ENCODE data around the gene MED13L.

The MED13L gene

DNA sequence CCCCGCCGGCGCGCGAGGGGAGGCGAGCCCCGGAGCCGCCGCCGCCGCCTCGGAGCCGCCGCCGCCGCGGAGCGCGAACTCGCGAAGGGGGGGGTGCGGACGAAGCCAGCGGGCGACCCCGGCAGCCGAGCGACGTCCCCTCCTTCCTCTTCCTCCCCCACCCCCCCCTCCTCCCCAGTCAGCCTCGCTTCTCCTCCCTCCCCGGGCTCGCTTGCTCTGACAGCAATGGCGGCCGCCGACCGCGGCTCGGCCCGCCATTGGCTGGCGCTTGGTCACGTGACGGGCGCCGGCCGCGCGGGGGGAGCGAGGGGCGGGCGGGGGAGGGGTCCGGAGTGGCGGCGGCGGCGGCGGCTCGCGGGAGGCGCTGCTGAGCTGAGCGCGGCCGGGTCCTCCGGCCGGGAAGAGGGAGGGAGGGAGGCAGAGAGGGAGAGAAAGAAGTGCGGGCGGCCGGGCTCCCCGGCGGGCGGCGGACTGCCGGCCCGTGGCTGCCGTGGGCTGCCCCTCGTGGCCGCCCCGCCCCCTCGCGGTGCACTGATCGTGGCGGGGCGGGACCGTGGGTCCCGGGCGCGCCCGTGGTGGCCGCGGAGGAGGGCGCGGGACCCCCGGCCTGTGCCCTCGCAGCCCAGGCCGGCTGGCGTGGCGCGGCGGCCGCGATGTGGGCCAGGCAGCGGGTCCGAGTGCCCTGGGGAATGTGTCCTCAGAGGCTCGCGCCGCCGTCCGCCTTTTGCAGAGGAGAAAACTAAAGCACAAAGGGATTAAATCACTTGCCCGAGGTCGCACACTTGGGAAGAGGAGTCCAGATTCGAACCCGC is at the start of gene MED13L:
Gene MED13L (minus strand): TSS at position 227 of the 812 bp plus-strand sequence. CDS start 562 bp downstream, outside the sequence.
- DNase-seq (ENCODE audit: low read depth in 2 of 2): peak; percentile 83 to 87

DNA sequence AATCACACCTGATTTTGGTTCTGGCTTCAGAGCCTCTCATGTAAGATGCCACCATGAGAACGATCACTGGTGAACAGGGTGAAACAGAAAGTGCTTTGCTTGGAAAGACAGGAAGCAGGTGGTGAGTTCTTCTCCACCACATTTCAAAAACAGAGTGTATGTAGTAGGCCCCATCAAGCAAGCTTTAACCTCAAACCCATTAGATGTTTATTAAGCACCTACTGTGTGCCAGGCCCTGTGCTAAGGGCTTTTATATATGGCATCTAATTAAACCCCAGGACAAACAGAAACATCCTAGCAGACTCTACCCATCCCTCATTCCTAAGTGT is 47.8 kb upstream of the MED13L start:
- no peak for DNase-seq (ENCODE audit: low read depth in 2 of 2)

DNA sequence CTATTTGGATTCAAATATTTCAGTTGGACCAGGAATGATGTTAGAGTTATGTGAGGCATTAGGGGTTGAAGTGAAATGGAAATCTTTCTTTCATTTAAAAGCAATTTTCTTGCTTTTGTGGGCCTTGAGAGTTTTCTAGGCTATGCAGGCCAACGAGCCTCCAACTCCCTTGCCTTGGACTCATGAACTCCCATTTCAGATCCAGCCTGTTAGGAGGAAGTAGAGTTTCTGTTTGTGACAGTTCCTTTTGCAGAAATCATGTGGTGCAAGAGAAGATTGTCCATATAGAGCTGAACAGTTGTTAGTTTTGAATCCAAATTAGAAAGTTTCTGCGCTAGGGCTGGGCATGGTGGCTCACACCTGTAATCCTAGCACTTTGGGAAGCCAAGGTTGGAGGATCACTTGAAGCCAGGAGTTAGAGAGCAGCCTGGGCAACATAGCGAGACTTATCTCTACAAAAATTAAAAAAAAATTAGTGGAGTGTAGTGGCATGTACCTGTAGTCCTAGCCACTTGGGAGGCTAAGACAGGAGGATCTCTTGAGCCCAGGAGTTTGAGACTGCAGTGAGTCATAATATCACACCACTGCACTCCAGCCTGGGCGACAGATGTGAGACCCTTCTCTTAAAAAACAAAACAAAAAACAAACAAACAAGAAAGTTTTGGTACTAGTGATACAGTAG is 47.3 kb upstream of the MED13L start:
- DNase-seq (ENCODE audit: low read depth in 2 of 2): no peak

DNA sequence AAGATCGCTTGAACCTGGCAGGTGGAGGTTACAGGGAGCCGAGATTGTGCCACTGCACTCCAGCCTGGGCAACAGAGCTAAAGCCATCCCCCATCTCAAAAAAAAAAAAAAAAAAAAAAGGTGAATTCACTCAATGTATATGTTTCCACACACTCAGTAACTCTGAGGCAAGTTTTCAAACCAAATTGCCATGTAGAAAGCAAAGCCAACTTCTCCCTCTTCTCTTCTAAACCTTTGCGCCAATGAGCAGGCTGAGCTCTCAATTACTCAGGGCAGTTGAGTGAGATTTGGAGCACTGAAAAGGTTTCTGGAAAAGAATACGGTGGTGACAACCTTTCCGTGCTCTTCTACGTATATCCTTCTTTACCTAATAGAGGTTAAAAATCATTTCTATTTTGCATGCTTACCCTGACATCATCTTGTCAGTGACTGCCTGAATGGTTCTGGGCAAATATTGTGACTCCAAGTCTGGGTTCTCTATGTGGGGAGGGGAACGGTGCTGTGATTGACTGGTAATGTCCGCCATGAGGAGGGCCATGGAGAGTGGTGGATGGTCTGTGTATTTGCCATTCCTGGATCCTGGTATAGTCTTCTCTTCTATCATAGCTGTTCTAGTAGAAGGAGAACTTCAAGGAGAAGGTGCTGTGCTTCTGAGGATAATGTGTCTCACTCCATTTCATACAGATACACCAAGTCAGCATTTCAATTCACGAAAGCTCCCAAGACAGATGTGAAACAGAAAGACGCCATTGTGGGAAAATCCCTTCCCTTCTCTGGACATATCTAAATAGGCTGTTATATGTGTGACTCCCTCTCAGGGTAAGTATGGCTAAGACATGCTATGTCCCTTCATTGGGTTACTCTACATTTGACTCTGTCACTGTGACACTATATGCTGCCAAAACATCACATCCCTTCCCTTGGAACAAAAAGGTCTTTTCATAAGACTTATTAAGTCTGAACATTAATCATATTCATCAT is 46.2 kb upstream of the MED13L start:
- no peak for DNase-seq (ENCODE audit: low read depth in 2 of 2)

DNA sequence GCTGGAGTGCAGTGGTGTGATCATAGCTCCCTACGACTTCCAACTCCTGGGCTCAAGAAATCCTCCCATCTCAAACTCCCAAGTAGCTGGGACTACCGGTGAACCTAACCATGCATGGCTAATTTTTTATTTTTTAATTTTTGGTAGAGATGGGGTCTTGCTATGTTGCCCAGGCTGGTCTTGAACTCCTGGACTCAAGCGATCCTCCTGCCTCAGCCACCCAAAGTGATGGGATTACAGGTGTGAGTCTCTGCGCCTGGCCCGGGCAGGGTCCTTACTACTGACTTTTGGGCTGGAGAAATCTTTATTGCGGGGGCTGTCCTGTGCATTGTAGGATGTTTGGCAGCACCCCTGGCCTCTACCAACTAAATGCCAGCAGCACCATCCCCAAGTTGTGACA is 44.4 kb upstream of the MED13L start:
- no peak for DNase-seq (ENCODE audit: low read depth in 2 of 2)

DNA sequence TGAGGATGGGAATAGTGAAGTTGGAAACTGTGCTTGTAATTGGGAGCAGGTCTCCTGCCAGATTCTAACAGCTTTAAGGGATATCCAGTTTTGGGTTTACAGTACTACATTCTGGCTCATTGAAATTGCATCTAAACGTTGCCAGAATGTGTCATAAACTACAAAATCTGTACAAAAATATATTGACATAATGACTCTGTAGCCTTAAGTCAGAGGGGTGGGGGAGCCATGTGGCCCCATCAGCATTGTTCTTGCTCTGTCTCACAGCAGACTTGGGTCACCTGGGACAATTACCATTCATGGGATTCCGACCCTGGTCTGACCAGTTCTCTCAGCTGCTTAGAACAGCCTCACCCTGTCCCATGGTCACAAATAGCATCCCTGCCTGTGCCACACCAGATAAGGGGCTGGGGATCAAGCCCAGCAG is 43.3 kb upstream of the MED13L start:
- DNase-seq (ENCODE audit: low read depth in 2 of 2): no peak

DNA sequence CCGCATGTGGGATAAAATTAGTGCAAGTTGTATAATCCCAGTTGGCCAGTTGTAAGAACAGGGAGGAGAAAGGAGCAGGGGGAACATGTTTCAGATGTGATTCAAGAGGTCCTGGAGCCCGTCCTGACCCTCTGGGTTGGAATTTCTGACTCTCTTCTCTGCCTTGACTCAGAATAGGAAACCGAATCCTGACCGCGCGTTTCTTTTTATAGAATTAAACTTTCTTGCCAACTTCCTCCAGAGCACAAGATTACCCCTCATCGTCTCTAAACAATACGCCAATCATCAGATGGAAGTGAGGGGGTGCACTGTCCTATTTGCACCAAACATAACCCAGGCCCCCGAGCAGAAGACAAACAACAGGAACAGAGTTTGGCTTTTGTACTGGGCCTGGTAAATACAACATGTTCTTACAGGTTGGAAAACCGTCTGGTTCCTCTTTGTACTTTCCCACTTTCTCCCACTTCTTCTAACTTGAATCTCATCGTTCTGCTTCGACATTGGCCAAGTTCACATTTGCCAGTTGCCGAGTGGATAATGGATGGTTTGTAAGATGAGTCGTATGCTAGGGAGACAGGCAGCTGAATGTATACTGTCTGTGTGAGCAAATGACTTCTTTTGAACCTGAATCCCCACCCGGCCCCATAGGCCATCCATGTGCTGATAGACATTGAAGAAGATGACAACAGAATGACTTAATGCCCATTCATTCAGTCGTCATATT is 42.6 kb upstream of the MED13L start:
- DNase-seq (ENCODE audit: low read depth in 2 of 2): peak; percentile 94 to 95

DNA sequence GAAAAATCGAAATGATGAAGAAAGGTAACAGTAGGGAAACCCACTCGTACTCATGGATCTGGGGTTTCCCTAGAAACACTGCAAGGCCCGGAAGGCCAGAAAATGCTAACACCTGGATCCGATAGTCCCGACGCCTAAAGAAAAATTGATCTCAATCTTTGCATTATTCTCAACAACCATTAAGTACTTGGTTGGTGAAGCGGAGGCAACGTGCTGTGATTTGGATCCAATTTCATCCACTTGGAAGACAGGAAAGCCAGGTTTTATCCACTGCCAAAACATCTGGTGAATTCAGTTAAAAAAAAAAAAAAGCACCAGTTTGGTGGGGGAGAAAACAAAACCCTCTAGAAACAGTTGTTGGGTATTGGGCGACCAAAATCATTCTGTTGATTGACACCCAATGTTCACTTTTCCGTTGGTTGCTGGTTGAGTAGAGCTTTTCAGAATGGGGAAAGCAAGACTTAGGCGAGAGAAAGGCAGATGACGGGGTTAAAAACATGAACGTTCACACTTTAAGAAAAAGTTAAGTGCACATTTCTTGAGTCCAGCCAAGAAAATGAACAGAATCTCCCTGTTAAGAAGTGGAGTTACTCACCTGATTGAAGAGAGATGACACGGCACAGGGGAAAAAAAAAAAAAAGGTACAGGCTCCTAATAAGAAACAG is 41.9 kb upstream of the MED13L start:
- no peak for DNase-seq (ENCODE audit: low read depth in 2 of 2)

DNA sequence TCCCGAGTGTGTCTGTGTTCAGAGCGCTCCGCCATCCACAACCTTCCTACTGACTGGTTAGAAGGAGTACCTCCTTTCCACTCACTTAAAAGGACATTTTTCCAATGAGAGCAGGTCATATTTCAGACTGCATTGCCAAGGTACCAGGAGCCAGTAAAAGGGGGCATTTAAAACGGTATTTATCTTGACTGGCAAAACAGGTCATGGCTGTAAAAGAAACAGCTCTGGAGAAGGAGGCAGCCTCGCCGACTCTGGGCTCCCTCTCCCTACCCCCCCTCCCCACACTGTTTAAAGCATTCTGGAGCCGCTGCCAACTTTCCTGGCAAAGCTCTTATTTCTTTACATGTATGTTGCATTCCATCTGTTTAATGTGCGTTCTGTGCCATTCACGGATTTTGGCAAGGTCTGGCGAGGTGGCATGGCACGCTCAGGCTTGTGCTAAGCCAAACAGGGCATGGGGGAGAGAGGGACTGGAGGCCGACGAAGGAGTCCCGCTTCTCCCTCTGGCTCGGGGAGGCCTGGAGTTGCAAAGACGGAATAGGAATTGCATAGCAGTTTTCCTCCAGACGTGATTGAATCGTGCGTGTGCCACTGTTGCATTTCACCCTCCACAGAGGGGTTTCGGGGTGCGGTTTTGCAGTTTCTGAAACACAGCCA is 41.2 kb upstream of the MED13L start:
- no peak for DNase-seq (ENCODE audit: low read depth in 2 of 2)

DNA sequence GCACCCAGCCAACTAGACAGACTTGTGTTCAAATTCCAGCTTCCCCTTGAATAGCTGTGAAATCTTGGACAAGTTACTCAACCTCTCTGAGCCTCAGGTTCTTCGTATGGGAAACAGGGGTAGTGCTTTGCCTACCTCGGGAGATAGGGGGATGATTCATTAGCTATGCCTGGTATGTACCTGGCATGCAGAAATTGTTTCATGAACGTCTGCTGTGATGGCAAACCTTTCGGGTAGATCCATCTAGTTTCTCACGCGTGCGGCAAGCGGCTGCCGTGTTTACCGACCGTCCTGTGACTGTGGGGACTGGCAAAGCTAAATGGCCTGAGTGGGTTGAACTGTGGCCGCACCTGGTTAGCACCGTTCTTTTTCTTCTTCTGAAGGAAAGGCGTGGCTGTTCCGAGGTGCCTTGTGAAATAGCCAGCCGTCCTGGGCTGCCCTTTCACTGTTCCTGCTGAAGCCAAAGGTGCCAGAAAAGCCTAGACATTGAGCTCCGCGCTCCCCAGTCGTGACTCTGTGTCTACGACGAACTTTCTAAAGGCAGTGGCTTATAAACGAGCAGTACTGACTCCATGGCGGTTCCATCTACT is 40.6 kb upstream of the MED13L start:
- DNase-seq (ENCODE audit: low read depth in 2 of 2): no peak

DNA sequence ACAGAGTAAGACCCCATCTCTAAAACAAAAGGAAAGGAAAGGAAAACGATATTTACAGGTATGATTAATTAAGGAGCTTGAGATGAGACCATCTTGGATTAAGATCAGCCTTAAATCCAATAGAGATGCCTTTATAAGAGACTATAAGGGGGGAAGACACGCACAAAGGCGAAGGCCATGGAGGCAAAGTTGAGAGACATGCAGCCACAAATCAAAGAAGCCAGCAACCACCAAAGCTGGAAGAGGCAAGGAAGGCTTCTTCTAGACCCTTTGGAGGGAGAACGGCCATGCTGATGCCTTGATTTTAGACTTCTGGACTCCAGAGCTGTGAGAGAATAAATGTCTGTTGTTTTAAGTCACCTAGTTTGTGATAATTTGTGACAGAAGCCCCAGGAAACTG is 39.6 kb upstream of the MED13L start:
- no peak for DNase-seq (ENCODE audit: low read depth in 2 of 2)

DNA sequence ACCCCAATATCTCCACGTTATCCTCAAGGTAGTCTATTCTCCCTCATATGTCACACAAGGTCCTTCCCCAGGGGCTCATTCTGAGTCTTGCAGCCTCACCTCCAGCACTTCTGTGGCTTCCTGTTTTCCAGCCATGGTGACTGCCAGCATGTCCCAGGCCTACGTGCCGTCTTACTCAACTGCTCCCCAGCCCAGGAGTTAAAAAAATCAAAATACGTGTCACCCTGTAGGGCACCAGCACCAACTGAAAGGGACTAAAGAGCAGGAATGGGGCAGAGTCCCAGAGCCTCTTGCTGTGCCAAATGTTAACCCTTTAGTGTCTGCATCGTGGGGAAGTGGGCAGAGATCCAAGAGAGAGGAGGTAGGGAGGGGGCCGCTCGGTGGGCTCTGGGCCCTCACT is 37.0 kb upstream of the MED13L start:
- no peak for DNase-seq (ENCODE audit: low read depth in 2 of 2)

DNA sequence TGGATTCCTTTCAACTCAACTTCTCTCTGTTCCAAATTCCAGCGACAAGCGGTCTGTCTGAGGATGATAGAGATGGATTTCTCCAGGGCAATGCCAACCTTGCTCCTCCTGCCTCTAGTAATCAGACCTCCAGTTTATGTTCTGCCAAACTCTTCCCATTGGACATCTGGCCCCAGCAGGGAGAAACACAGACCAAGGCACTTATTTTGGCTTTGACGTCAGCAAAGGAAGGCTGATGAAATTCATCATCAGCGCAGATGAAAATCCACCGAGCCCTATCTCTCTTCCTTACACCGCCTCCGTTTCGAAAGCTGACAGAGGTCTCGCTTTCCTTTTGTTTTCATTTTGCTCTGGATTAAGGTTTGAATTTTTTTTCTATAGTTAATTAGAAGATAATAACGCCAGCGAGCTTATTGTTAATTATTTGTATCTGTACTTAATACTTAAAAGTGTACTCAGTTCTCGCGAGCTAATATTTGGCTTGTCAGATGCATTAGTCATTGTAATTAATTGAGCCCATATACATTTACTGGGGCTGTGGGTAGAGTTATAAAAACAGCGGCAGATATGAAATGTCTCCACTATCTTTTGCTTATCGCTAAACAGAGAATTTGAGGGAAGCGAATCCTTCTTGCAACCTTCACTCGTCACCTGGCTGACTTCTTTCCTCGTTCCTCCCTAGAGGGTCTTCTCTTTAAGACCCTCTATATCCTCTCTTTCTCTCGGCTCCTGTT is 35.9 kb upstream of the MED13L start:
- DNase-seq (ENCODE audit: low read depth in 2 of 2): no peak

DNA sequence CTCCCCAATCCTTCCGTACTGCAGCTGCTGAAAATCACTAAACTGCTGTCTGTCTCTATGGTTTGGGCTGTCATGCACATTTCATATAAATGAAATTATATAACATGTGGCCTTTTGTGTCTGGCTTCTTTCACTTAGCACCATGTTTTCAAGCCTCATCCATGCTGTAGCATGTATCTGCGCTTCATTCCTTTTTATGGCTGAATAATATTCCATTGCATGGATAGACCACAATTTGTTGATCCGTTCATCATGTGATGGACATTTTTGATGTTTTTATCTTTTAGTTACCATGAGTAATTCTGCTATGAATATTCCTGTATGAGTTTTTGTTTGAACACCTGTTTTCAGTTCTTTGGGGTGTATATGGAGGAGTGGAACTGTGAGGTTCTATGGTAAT is 32.6 kb upstream of the MED13L start:
- no peak for DNase-seq (ENCODE audit: low read depth in 2 of 2)

DNA sequence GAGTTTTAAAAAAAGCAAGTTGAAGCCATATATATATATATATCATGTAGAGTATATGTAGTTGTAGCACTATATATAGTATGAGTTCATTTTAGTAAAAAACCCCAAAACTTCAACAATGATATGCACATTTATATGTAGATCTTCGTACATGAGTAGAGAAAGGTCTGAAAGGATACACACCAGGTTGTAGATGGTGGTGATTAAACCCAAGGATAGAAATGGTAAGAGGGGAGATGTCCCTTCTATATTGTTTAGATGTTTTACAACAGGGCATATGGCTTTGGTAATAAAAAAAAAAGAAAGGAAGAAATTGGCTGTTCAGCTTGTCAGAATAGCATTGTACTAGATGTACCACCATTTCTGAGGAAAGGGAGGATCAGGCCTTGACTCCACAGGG is 31.9 kb upstream of the MED13L start:
- DNase-seq (ENCODE audit: low read depth in 2 of 2): no peak

DNA sequence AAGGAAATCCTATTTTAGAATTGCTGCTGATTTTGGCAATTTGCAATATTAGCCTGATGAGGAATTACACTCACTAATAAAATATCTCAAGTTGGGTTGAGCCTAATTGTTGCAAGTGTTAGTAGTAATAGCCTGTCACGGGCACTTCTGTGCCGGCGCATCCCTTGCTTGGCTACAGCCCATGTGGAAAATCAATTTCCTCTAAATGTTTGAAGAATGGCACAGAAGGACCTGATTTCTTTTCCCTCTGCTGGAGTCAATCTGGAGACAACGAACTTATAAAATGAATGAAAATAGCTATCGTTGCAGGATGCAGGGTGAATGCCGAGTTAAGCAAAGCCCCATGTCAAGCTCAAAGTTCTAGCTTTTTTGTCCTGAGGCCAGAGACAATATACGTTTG is 31.2 kb upstream of the MED13L start:
- DNase-seq (ENCODE audit: low read depth in 2 of 2): no peak

DNA sequence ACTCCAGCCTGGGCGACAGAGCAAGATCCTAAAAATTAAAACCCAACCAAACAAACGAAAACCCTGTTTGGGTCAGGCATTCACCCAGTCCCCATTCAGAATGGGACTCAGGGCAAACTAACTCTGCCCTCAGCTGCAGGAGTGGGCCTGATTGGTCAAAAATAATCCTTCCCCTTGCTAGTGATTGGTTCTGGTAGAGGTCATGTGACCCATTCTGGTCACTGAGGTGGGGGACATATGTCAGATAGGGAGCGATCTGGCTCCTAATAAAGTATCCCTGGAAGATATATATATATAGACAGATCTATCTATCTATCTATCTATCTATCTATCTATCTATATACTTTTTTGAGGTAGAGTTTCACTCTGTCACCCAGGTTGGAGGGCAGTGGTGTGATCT is 29.5 kb upstream of the MED13L start:
- no peak for DNase-seq (ENCODE audit: low read depth in 2 of 2)

DNA sequence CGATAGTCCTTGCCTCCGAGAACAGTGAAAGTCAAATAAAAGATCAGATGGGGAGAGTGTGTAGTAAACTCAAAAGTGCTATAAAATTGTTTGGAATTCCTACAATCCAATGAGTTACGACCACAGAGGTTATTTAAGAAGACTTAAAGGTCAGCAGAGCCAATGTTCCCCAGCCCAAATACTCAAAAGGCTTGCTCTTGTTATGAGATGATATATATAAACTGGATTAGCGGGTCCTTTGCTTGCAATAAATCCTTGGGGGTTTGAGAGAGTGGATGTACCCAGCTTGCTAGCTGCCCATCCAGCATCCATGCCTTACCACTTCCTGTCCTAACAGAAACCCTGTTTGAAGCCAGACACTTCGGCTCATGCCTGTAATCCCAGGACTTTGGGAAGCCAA is 29.0 kb upstream of the MED13L start:
- DNase-seq (ENCODE audit: low read depth in 2 of 2): no peak

DNA sequence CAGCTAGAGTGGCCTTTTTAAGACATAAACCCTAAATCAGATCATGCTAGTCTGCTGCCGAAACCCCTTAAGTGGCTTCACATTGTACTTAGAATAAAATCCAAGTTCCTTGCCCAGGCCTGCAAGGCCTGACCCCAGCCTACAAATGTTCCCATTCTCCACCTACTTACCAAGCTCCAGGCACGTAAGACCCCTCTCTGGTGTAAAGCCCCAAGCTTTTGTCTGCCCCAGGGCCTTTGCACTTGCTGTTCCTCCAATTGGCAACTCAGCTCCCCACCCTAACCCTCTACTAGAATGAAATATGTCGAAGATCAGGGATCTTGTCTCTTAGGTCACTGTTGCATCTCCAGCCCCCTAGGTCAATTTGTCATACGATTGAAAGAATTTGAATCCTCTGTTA is 27.1 kb upstream of the MED13L start:
- DNase-seq (ENCODE audit: low read depth in 2 of 2): no peak

Data from fibroblast of skin of left quadriceps (primary cell).